HEK293T (cell line): ENCODE results near the gene PRPF19.

Source experiments
- ARNT ChIP-seq: fragments of 450-650 bp; IDR thresholded peaks from 2 replicates; pipeline ENCODE4 v1.6.1; 2017; ENCODE audit warnings: mild to moderate bottlenecking
- BHLHE40 ChIP-seq: fragments of 450-650 bp; IDR thresholded peaks from 2 replicates; pipeline ENCODE4 v1.6.1; 2016; ENCODE audit warnings: mild to moderate bottlenecking, moderate library complexity, borderline replicate concordance
- CTBP1 ChIP-seq: fragments of 450-650 bp; IDR thresholded peaks from 2 replicates; pipeline ENCODE4 v1.6.1; 2016; ENCODE audit warnings: borderline replicate concordance
- ELF4 ChIP-seq: fragments of 450-650 bp; IDR thresholded peaks from 2 replicates; pipeline ENCODE4 v1.6.1; 2017; ENCODE audit warnings: antibody characterized with exemption
- FOXA1 ChIP-seq: fragments of 450-650 bp; IDR thresholded peaks from 2 replicates; pipeline ENCODE4 v1.6.1; 2016; ENCODE audit warnings: mild to moderate bottlenecking
- FOXK2 ChIP-seq: fragments of 450-650 bp; IDR thresholded peaks from 2 replicates; pipeline ENCODE4 v1.6.1; 2016; ENCODE audit warnings: mild to moderate bottlenecking
- FOXM1 ChIP-seq: fragments of 450-650 bp; IDR thresholded peaks from 2 replicates; pipeline ENCODE4 v1.6.1; 2017; ENCODE audit warnings: mild to moderate bottlenecking, borderline replicate concordance
- L3MBTL2 ChIP-seq: fragments of 450-650 bp; conservative IDR thresholded peaks from 2 replicates; pipeline ENCODE4 v1.6.1; 2016; ENCODE audit warnings: mild to moderate bottlenecking
- LEF1 ChIP-seq: fragments of 450-650 bp; IDR thresholded peaks from 2 replicates; pipeline ENCODE4 v1.6.1; 2017; ENCODE audit warnings: mild to moderate bottlenecking, borderline replicate concordance
- NFRKB ChIP-seq: fragments of 450-650 bp; IDR thresholded peaks from 2 replicates; pipeline ENCODE4 v1.6.1; 2016; ENCODE audit warnings: mild to moderate bottlenecking, moderate library complexity
- PKNOX1 ChIP-seq: fragments of 450-650 bp; IDR thresholded peaks from 2 replicates; pipeline ENCODE4 v1.6.1; 2016
- SP1 ChIP-seq: fragments of 450-650 bp; IDR thresholded peaks from 2 replicates; pipeline ENCODE4 v1.6.1; 2017
- SUZ12 ChIP-seq: fragments of 450-650 bp; IDR thresholded peaks from 2 replicates; pipeline ENCODE4 v1.6.1; 2016; ENCODE audit warnings: mild to moderate bottlenecking
- TARDBP ChIP-seq: fragments of 450-650 bp; IDR thresholded peaks from 2 replicates; pipeline ENCODE4 v1.6.1; 2016

- TF ChIP-seq L3MBTL2, result no peak
- no peak for TF ChIP-seq ARNT
- TF ChIP-seq SUZ12, result no peak
- no peak for TF ChIP-seq FOXM1
- TF ChIP-seq CTBP1, result no peak
- TF ChIP-seq FOXK2, result no peak
- TF ChIP-seq ELF4, result no peak
- TF ChIP-seq BHLHE40, result no peak
- no peak for TF ChIP-seq PKNOX1
- TF ChIP-seq NFRKB, result no peak
- TF ChIP-seq SP1, result no peak
- TF ChIP-seq TARDBP, result no peak
- no peak for TF ChIP-seq FOXA1
- TF ChIP-seq LEF1, result no peak
Observed at GRCh38 chr11:60899977-60900376, 6.4 kb downstream of the PRPF19 start.
